Kidney (tissue), 14 donors: Measurements from ENCODE around the gene FAM53C. TPM values are rescaled to one million over a fixed set of nuclear protein-coding genes. Genes with fewer than 3 reads are reported as not detected.
"Not testable (repeated sequence)": the region's sequence is repeated elsewhere in the genome, so short reads cannot be mapped to it uniquely, and the experiment has no call there.

ENCODE experiments used
- DNase-seq, 5 donors: peaks; one replicate each; pipeline ENCODE4 v3.0.0-alpha.2; 2013 to 2020
- FAIRE-seq: peaks from 2 replicates; lab custom pipeline; 2012; peaks lifted over from hg19 to GRCh38; lab: Jason Lieb, UNC
- H3K27ac ChIP-seq, 2 donors: one replicate each; pipeline ENCODE4 v1.7.0; 2013; ENCODE audit warnings: low read depth in 2 of 2, low read length in 2 of 2, inconsistent platforms in 1 of 2
- H3K27me3 ChIP-seq: one replicate; pipeline ENCODE4 v1.7.1; 2013; ENCODE audit warnings: low read length, inconsistent platforms; ENCODE audit not compliant: control insufficient read depth, insufficient read depth
- H3K36me3 ChIP-seq, 3 donors: one replicate each; pipeline versions ENCODE4 v1.7.0 to v1.7.1; 2013; ENCODE audit warnings: low read length in 3 of 3, control low read depth in 1 of 3, inconsistent platforms in 1 of 3; ENCODE audit not compliant: insufficient read depth in 3 of 3, control insufficient read depth in 2 of 3
- H3K4me1 ChIP-seq, 3 donors: one replicate each; pipeline versions ENCODE4 v1.7.0 to v1.7.1; 2013; ENCODE audit warnings: low read length in 3 of 3, inconsistent platforms in 1 of 3, low read depth in 1 of 3; ENCODE audit not compliant: control insufficient read depth in 2 of 3, insufficient read depth in 2 of 3
- H3K4me3 ChIP-seq, 3 donors: one replicate each; pipeline versions ENCODE4 v1.7.0 to v1.8.1; 2013; ENCODE audit warnings: low read length in 3 of 3, control low read depth in 1 of 3, inconsistent platforms in 1 of 3
- H3K9ac ChIP-seq, 3 donors: one replicate each; pipeline versions ENCODE4 v1.7.0 to v1.7.1; 2013; ENCODE audit warnings: low read length in 3 of 3, control low read depth in 1 of 3, inconsistent platforms in 1 of 3
- H3K9me3 ChIP-seq, 3 donors: one replicate each; pipeline versions ENCODE4 v1.7.0 to v1.7.1; 2013; ENCODE audit warnings: low read length in 3 of 3, control low read depth in 1 of 3, inconsistent platforms in 1 of 3; ENCODE audit not compliant: control insufficient read depth in 2 of 3, insufficient read depth in 1 of 3
- intact Hi-C: fragments of 100-400 bp; cut with DNase I; formaldehyde crosslinking; loops from one replicate; pipeline ENCODE4 v1.11.1; 2022
- polyA plus RNA-seq: library from polyadenylated mRNA; stranded (reverse); fragments of 350-450 nt; fragmentation: Illumina TruSeq; extraction: RNeasy Lipid Tissue Mini Kit (QIAGEN cat#74804); gene quantifications from one replicate; pipeline ENCODE4 v1.2.3, GENCODE V29; 2014; ENCODE audit warnings: low read depth, low replicate concordance; ENCODE audit not compliant: insufficient read depth
- total RNA-seq: library from RNA; stranded (reverse); fragmentation: NEBNext Ultra II Directional; extraction: Animal tissue kit (Norgen Biotek cat#: 25700); gene quantifications from one replicate; pipeline ENCODE4 v1.2.1, GENCODE V29; 2021
- TF ChIP-seq, protein P1 (sequence below): IDR thresholded peaks from 3 replicates; pipeline ENCODE4 v1.5.1; 2012; ENCODE audit warnings: mild to moderate bottlenecking, moderate library complexity, borderline replicate concordance; ENCODE audit not compliant: insufficient read depth; ENCODE audit errors: extremely low read depth
- donor health status: control.
- donor health status: control.
- donor health status: control.
- donor health status: control.
- donor health status: control.
- donor health status: DM: yes; HTN: yes; CAD: no.
- donor health status: Normal renal cell carcinoma (clear cell type).

Gene FAM53C
- total and polyA plus RNA-seq, 2 donors from 2014 or later: 8.1 to 18.9 TPM

DNA sequence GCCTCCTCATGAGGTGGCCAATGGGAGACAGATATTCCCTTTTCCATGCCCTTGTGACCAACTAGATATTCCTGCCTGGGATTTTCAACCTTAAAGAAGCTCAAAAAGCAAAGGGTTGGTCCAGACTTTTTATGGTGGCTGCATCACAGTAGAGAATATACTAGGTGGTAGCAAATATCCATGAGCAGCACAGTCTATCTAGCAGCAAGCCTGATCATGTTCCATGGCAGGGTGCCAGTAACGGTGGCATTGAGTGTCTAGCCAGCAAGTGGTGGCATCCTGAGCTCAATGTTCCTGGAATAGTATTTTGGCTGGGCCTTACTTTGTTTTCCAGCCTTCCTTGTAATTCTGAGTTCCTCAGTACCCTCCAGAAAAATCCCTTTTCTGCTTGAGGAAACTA is 32.3 kb upstream of the FAM53C start:
- intact Hi-C loops: no loop called here
- FAIRE-seq (no peak), DNase-seq (peak in 1 of 5 donors; percentile 3)
- Histone ChIP-seq H3K4me3 (no peak overlapping the region), H3K27me3 (no peaks in the 10 kb centered on the region), H3K9me3 (no peaks in the 10 kb centered on the region), H3K4me1 (no peaks in the 10 kb centered on the region), H3K36me3 (no peaks in the 10 kb centered on the region), H3K27ac (no peak overlapping the region), H3K9ac (no peak overlapping the region)
- TF ChIP-seq, protein P1, sequence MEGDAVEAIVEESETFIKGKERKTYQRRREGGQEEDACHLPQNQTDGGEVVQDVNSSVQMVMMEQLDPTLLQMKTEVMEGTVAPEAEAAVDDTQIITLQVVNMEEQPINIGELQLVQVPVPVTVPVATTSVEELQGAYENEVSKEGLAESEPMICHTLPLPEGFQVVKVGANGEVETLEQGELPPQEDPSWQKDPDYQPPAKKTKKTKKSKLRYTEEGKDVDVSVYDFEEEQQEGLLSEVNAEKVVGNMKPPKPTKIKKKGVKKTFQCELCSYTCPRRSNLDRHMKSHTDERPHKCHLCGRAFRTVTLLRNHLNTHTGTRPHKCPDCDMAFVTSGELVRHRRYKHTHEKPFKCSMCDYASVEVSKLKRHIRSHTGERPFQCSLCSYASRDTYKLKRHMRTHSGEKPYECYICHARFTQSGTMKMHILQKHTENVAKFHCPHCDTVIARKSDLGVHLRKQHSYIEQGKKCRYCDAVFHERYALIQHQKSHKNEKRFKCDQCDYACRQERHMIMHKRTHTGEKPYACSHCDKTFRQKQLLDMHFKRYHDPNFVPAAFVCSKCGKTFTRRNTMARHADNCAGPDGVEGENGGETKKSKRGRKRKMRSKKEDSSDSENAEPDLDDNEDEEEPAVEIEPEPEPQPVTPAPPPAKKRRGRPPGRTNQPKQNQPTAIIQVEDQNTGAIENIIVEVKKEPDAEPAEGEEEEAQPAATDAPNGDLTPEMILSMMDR: no peak

DNA sequence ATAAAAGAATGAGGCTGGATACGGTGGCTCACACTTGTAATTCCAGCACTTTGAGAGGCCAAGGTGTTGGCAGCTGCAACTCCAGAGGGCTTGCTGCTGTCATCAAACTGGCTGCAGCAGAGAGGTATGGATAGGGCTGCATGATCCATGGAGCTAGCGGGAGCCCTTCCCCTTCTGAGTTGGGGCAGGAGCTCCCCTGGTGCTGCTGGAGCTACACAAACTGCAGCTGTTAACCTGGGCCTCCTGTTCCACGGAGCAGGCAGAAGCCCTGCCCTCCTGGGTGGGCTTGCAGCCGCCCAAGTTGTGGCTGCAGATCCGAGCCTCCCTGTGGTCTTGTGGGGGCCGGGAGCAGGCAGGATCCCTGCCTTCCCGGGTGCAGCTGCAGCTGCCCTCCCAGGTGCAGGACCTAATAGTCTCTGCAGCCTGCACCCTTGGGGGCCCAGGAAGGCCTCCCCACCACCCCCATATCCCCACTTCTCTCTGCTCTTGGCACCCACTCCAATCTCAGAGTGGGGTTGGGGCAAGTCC is 22.3 kb upstream of the FAM53C start:
- Histone ChIP-seq H3K27ac (no peak overlapping the region), H3K36me3 (no peaks in the 10 kb centered on the region), H3K9ac (no peak overlapping the region), H3K4me1 (no peaks in the 10 kb centered on the region), H3K27me3 (no peaks in the 10 kb centered on the region), H3K9me3 (no peaks in the 10 kb centered on the region), H3K4me3 (no peak overlapping the region)
- FAIRE-seq: no peak
- TF ChIP-seq, protein P1: no peak
- no peak for DNase-seq
- intact Hi-C loops: no loop called here

DNA sequence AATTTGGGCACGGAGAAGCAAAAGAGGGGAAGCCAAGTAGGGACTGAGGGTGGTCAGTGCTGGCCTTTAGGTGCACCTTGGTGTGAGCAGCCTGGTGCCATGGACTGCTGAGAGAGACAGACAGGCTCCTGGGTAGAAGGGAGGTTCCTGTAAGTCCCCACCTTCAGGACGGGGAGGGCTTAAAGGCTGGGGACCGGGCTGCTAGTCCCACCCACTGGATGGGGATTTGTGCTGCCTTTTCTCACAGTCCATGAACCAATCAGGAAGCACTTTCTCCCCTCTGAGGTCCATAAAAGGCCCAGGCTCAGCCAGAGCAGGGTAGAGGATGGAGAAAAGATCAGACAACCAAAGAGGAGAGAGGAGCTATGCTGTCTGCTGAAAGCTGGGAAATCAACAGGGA is 21.7 kb upstream of the FAM53C start:
- H3K9ac ChIP-seq: no peak overlapping the region
- FAIRE-seq: no peak

DNA sequence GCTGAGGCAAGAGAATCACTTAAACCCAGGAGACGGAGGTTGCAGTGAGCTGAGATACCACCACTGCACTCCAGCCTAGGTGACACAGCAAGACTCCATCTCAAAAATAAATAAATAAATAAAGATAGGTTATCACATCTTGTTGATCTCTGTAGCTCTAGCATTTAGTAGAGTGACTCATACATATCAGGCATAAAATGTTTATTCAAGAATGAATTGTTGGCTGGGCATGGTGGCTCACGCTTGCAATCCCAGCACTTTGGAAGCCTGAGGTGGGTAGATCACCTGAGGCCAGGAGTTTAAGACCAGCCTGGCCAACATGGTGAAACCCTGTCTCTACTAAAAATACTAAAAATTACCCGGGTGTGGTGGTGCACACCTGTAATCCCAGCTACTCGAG is 19.9 kb upstream of the FAM53C start:
- H3K27me3 ChIP-seq, H3K36me3 ChIP-seq, FAIRE-seq, H3K27ac ChIP-seq, DNase-seq, intact Hi-C loops, H3K4me1 ChIP-seq, H3K9ac ChIP-seq, H3K4me3 ChIP-seq, H3K9me3 ChIP-seq: not testable (repeated sequence)

More for the DNA sequence above, 21.7 kb upstream of the FAM53C start:
- H3K4me1 ChIP-seq: no peaks in the 10 kb centered on the region
- H3K4me3 ChIP-seq: no peak overlapping the region
- no peak overlapping the region for H3K27ac ChIP-seq
- no peaks in the 10 kb centered on the region for H3K27me3 ChIP-seq
- DNase-seq: no peak
- no peaks in the 10 kb centered on the region for H3K36me3 ChIP-seq
- TF ChIP-seq, protein P1: no peak
- no peaks in the 10 kb centered on the region for H3K9me3 ChIP-seq
- intact Hi-C loops: no loop called here
